Suprapubic skin (tissue), 3 donors: Measurements from ENCODE around the gene LCE3E.

Experiments used
- CTCF ChIP-seq, 2 donors: fragments of 200-600 bp in 1 of 2; fragments of 450-650 bp in 1 of 2; sonication (generic) in 1 of 2; IDR thresholded peaks; one replicate each; pipeline ENCODE4 v1.5.1; 2016 to 2019; ENCODE audit warnings: antibody characterized with exemption in 2 of 2, mild to moderate bottlenecking in 1 of 2, moderate library complexity in 1 of 2
- POLR2AphosphoS5 ChIP-seq, 3 donors: sonication (generic); formaldehyde crosslinking; IDR thresholded peaks; one replicate each; pipeline ENCODE4 v1.6.1; 2017; ENCODE audit warnings: antibody characterized with exemption in 3 of 3

- no peak for TF ChIP-seq CTCF (IDR thresholded peaks at IDR 0.05)
- no peak for TF ChIP-seq POLR2AphosphoS5 (IDR thresholded peaks at IDR 0.05)
These were observed 13.9 kb upstream of the LCE3E start, which contains the start of gene LCE3D for GRCh38 chr1:152580433-152580832.
